Transverse colon (tissue), 4 donors: ENCODE results near the gene ANHX.
"Not testable (repeated sequence)": the region's sequence is repeated elsewhere in the genome, so short reads cannot be mapped to it uniquely, and the experiment has no call there.

Source experiments
- POLR2A ChIP-seq: fragments of 450-650 bp; IDR thresholded peaks from one replicate; pipeline ENCODE4 v1.6.1; 2016; ENCODE audit warnings: antibody characterized with exemption, mild to moderate bottlenecking, moderate library complexity
- POLR2AphosphoS5 ChIP-seq, 3 donors: sonication (generic); formaldehyde crosslinking; IDR thresholded peaks; one replicate each; pipeline ENCODE4 v1.6.1; 2016; ENCODE audit warnings: antibody characterized with exemption in 3 of 3
- TF ChIP-seq, protein P1 (sequence below), 5 experiments: fragments of 200-600 bp in 3 of 5; fragments of 450-650 bp in 2 of 5; sonication (generic) in 3 of 5; IDR thresholded peaks; 1 replicate in 2 of 5; 2 replicates in 3 of 5; pipeline ENCODE4 v1.5.1; 2016 to 2017; ENCODE audit warnings: antibody characterized with exemption in 5 of 5, inconsistent platforms in 3 of 5, mild to moderate bottlenecking in 2 of 5, moderate library complexity in 1 of 5

DNA sequence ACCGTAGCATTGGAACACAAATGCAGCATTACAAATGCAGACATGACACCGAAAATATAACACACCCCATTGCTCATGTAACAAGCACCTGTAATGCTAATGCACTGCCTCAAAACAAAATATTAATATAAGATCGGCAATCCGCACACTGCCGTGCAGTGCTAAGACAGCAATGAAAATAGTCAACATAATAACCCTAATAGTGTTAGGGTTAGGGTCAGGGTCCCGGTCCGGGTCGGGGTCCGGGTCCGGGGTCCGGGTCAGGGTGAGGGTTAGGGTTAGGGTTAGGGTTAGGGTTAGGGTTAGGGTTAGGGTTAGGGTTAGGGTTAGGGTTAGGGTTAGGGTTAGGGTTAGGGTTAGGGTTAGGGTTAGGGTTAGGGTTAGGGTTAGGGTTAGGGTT lies 29.0 kb upstream of the ANHX start:
- TF ChIP-seq POLR2A; POLR2AphosphoS5 (IDR thresholded peaks at IDR 0.05): not testable (repeated sequence)
- TF ChIP-seq, protein P1, sequence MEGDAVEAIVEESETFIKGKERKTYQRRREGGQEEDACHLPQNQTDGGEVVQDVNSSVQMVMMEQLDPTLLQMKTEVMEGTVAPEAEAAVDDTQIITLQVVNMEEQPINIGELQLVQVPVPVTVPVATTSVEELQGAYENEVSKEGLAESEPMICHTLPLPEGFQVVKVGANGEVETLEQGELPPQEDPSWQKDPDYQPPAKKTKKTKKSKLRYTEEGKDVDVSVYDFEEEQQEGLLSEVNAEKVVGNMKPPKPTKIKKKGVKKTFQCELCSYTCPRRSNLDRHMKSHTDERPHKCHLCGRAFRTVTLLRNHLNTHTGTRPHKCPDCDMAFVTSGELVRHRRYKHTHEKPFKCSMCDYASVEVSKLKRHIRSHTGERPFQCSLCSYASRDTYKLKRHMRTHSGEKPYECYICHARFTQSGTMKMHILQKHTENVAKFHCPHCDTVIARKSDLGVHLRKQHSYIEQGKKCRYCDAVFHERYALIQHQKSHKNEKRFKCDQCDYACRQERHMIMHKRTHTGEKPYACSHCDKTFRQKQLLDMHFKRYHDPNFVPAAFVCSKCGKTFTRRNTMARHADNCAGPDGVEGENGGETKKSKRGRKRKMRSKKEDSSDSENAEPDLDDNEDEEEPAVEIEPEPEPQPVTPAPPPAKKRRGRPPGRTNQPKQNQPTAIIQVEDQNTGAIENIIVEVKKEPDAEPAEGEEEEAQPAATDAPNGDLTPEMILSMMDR (IDR thresholded peaks at IDR 0.05), result not testable (repeated sequence)
